Measurements from ENCODE around the gene PBLD. TPM values are rescaled to one million over a fixed set of nuclear protein-coding genes. Genes with fewer than 3 reads are reported as not detected.

PBLD gene
- total and polyA plus RNA-seq, 4 donors, result 1.2 to 12.5 (median 3.1) TPM

DNA sequence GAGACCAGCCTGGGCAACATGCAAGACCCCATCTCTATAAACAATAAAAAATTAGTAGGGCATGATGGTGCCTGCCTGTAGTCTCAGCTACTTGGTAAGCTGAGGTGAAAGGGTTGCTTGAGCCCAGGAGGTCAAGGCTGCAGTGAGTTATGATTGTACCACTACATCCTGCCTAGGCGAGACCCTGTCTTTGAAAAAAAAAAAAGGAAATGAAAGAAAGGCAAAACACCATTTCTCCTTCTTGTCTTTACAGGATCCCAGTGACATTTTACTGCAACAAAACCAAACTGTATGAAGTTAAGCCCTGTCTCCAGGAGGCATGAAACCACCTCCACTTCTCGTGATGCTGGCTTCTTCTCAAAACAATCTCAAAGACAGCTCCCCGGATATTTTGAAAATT, 29.9 kb upstream of the PBLD start:
- DNase-seq (no peak), ATAC-seq (ENCODE audit: insufficient read depth, low FRiP score) (no peak)
- WGBS, 2 donors, result 77 to 85% methylated on average over 3 of the region's 3 CpGs
- Histone ChIP-seq H3K9ac (ENCODE audit: insufficient read depth in 1 of 2, low read length in 2 of 2) (no peak overlapping the region), H3K4me3 (no peak overlapping the region), H3K9me3 (ENCODE audit: control insufficient read depth in 4 of 4, insufficient read depth in 3 of 4, low read length in 3 of 4) (no peaks in the 10 kb centered on the region), H3K27ac (ENCODE audit: low read depth in 1 of 2, low read length in 1 of 2) (no peak overlapping the region), H3K36me3 (ENCODE audit: control insufficient read depth in 4 of 4, insufficient read depth in 4 of 4, low read length in 4 of 4) (peaks cover 9 to 34% (median 15%) of the 10 kb centered on the region in 4 donors), H3K4me1 (ENCODE audit: control insufficient read depth in 5 of 5, insufficient read depth in 5 of 5, low read length in 5 of 5) (no peaks in the 10 kb centered on the region), H3K27me3 (ENCODE audit: control insufficient read depth in 3 of 3, insufficient read depth in 3 of 3, low read length in 2 of 3) (no peaks in the 10 kb centered on the region)
- no peak for TF ChIP-seq CTCF (IDR thresholded peaks at IDR 0.05; ENCODE audit: control extremely low read depth, extremely low read depth)

- H3K36me3 ChIP-seq (ENCODE audit: control insufficient read depth in 4 of 4, insufficient read depth in 4 of 4, low read length in 4 of 4), result peaks cover 15 to 36% (median 20%) of the 10 kb centered on the region in 4 donors
- TF ChIP-seq CTCF (IDR thresholded peaks at IDR 0.05; ENCODE audit: control extremely low read depth, extremely low read depth), result no peak
Observed at GRCh38 chr10:68359189-68359588, 26.5 kb upstream of the PBLD start.

DNA sequence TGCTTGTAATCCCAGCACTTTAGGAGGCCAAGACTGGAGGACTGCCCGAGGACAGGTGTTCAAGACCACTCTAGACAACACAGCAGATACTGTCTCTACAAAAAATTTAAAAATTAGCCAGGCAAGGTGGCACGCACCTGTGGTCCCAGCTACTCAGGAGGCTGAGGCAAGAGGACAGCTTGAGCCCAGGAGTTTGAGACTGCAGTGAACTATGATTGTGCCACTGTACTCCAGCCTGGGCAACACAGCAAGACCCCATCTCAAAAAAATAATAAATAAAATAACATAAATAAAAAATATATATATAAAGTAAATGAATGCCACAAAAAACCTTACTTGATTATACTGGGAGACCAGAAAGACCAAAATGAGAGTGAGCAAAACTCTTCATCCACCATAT, 20.8 kb upstream of the PBLD start:
- 96 to 98% methylated on average over 2 of the region's 2 CpGs for WGBS, 2 donors
- H3K27ac ChIP-seq (ENCODE audit: low read depth in 1 of 2, low read length in 1 of 2), result no peak overlapping the region
- no peak overlapping the region for H3K4me3 ChIP-seq
- TF ChIP-seq CTCF (IDR thresholded peaks at IDR 0.05; ENCODE audit: control extremely low read depth, extremely low read depth), result no peak
- H3K4me1 ChIP-seq (ENCODE audit: control insufficient read depth in 5 of 5, insufficient read depth in 5 of 5, low read length in 5 of 5), result no peaks in the 10 kb centered on the region
- peaks cover 12 to 24% (median 18%) of the 10 kb centered on the region in 4 donors for H3K36me3 ChIP-seq (ENCODE audit: control insufficient read depth in 4 of 4, insufficient read depth in 4 of 4, low read length in 4 of 4)
- no peak for DNase-seq
- no peak for ATAC-seq (ENCODE audit: insufficient read depth, low FRiP score)
- no peak overlapping the region for H3K9ac ChIP-seq (ENCODE audit: insufficient read depth in 1 of 2, low read length in 2 of 2)
- no peaks in the 10 kb centered on the region for H3K9me3 ChIP-seq (ENCODE audit: control insufficient read depth in 4 of 4, insufficient read depth in 3 of 4, low read length in 3 of 4)
- H3K27me3 ChIP-seq (ENCODE audit: control insufficient read depth in 3 of 3, insufficient read depth in 3 of 3, low read length in 2 of 3), result no peaks in the 10 kb centered on the region

More at GRCh38 chr10:68359189-68359588, 26.5 kb upstream of the PBLD start:
- Histone ChIP-seq H3K27me3 (ENCODE audit: control insufficient read depth in 3 of 3, insufficient read depth in 3 of 3, low read length in 2 of 3) (no peaks in the 10 kb centered on the region), H3K4me3 (no peak overlapping the region), H3K27ac (ENCODE audit: low read depth in 1 of 2, low read length in 1 of 2) (no peak overlapping the region), H3K9me3 (ENCODE audit: control insufficient read depth in 4 of 4, insufficient read depth in 3 of 4, low read length in 3 of 4) (no peaks in the 10 kb centered on the region), H3K9ac (ENCODE audit: insufficient read depth in 1 of 2, low read length in 2 of 2) (no peak overlapping the region), H3K4me1 (ENCODE audit: control insufficient read depth in 5 of 5, insufficient read depth in 5 of 5, low read length in 5 of 5) (no peaks in the 10 kb centered on the region)
- DNase-seq (no peak), ATAC-seq (ENCODE audit: insufficient read depth, low FRiP score) (no peak)
- 97% methylated on average over 6 of the region's 6 CpGs for WGBS, 2 donors

GRCh38 chr10:68348265-68348741, 15.6 kb upstream of the PBLD start:
- DNase-seq (peak; percentile 39 to 59 (median 57)), ATAC-seq (ENCODE audit: insufficient read depth, low FRiP score) (no peak)
- Histone ChIP-seq H3K27me3 (ENCODE audit: control insufficient read depth in 3 of 3, insufficient read depth in 3 of 3, low read length in 2 of 3) (no peaks in the 10 kb centered on the region), H3K27ac (ENCODE audit: low read depth in 1 of 2, low read length in 1 of 2) (no peak overlapping the region), H3K9ac (ENCODE audit: insufficient read depth in 1 of 2, low read length in 2 of 2) (no peak overlapping the region), H3K4me1 (ENCODE audit: control insufficient read depth in 5 of 5, insufficient read depth in 5 of 5, low read length in 5 of 5) (no peaks in the 10 kb centered on the region), H3K9me3 (ENCODE audit: control insufficient read depth in 4 of 4, insufficient read depth in 3 of 4, low read length in 3 of 4) (no peaks in the 10 kb centered on the region), H3K36me3 (ENCODE audit: control insufficient read depth in 4 of 4, insufficient read depth in 4 of 4, low read length in 4 of 4) (peaks cover 9 to 34% (median 26%) of the 10 kb centered on the region in 4 donors), H3K4me3 (no peak overlapping the region)
- WGBS, 2 donors, result 61 to 70% methylated on average over 2 of the region's 2 CpGs
- peak; percentile 52 for TF ChIP-seq CTCF (IDR thresholded peaks at IDR 0.05; ENCODE audit: control extremely low read depth, extremely low read depth)

Data from lung (tissue), 12 donors.